T-helper 1 cell (primary cell): ENCODE data around the gene ESRP2.
A peak's percentile ranks its signal among the peaks of the same experiment; 100 is the strongest.

Experiments
- DNase-seq, 5 donors: peaks; one replicate each; pipeline ENCODE4 v3.0.0-alpha.2; 2012 to 2020
- total RNA-seq, 4 donors: gene quantifications; one replicate each; lab custom pipeline; 2026; lab: John Stamatoyannopoulos, UW

The ESRP2 gene
- total RNA-seq = 0 to 0.54 (median 0.29) reads per million in 4 donors

DNA sequence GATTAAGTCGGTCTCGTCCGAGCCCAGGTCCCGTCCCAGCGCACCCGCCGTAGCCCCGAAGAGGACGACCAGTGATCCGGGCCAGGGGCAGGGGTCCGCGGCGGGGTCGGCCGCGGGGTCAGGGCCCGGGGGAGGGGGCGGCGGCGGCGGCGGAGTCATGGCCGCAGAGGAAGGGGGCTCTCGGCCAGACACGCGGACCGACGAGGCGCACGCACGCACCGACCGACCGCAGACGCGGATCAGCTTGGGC is at the start of gene ESRP2:
ESRP2 (minus strand) TSS at position 241 of the 250 bp plus-strand sequence; CDS start at position 159, 82 bp downstream.
- DNase-seq = no peak

DNA sequence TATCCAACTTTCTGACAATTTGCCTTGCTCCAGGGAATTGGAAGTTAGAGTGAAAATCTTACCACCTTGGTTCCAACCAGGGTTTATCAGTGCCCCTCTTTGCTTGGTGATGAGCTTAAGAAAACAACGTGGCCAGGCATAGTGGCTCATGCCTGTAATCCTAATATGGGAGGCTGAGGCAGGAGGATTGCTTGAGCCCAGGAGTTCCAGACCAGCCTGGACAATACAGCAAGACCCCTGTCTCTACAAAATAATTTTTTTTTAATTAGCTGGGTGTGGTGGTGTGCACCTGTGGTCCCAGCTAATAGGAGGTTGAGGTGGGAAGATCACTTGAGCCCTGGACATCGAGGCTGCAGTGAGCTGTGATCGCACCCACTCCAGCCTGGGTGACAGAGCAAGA is 49.8 kb upstream of the ESRP2 start:
- DNase-seq = no peak

DNA sequence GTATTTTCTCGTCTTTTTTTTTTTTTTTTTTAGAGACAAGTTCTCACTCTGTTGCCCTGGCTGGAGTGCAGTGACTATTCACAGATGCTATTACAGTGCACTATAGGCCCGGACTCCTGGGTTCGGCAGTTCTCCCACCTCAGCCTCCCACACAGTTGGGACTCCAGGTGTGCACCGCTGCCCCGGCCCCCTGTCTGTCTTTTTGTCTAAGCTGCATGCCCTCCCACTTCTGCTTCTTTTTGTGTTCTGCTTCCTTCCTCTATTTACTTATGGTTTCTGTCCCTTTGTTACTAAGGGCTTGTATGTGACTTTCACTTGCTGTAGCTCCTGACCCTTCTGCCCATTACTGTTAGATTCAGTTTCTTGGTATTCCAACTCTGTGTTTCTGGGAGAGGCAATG is 48.9 kb upstream of the ESRP2 start:
- DNase-seq = no peak

DNA sequence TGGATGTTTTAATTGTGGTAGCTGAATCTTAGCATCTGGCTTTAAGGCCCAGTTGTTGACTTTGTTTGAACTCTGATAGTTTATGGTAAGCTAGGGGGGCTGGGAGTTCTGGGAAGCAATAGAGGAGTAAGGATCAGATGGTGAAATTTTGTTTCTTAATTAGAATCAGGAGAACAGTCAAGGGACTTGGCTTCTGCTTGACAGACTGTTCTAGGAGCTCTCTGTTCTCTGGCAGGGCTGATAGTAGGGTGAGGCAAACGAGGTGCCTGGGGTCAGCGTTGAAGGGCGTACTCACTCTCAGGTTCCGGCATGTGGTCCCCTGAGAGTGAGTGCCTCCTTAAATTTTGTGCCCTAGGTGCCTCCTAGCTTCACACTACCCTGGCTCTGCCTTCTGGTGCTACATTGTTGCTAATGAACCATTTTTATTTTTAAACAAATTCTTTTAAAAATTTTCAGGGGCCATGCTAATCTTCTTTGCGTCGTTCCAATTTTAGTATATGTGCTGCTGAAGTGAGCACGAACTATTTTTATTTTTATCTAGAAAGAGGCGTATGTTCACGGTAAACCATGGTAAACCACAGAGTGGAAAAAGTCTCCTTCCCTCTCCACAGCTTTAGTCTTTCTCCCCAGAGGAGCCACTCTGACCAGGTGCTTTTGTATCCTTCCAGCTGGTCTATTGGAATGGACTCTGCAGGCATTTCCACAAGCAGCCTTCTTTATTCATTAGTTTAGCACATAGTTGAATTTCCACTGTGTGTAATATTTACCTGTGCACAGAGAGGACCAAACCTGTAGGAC is 48.1 kb upstream of the ESRP2 start:
- DNase-seq = no peak

DNA sequence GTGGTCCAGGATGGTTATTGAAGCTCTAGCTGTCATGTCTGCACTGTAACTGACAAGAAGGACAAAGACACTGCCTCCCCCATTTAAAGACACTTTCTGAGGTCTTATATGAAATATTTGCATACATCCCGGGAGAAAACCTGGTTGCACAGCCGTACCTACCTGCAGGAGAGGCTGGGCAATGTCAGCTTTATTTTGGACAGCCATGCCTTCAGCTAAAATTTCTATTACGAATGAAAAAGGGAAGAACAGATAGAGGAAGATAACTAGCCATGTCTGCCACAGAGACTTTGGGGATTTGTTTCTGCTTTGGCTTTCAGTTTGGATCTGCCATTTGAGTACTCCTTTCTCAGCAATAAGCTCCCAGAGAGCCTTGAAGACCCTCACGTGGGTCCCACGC is 47.4 kb upstream of the ESRP2 start:
- no peak for DNase-seq

DNA sequence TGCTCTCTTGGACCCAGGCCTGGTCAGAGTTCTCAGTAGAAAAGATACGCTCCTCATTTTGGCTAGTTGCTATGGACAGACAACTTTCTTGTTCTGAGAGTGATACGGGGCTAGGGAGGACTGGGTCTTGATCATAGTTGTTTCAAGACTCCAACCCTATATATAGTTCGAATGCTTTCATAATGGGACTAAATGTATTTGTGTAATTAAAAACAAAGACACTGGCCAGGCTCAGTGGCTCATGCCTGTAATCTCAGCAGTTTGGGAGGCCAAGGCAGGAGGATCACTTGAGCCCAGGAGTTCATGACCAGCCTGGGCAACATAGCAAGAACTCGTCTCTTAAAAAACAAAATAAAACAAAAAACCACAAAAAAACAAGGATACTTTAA is 46.1 kb upstream of the ESRP2 start:
- DNase-seq = no peak

DNA sequence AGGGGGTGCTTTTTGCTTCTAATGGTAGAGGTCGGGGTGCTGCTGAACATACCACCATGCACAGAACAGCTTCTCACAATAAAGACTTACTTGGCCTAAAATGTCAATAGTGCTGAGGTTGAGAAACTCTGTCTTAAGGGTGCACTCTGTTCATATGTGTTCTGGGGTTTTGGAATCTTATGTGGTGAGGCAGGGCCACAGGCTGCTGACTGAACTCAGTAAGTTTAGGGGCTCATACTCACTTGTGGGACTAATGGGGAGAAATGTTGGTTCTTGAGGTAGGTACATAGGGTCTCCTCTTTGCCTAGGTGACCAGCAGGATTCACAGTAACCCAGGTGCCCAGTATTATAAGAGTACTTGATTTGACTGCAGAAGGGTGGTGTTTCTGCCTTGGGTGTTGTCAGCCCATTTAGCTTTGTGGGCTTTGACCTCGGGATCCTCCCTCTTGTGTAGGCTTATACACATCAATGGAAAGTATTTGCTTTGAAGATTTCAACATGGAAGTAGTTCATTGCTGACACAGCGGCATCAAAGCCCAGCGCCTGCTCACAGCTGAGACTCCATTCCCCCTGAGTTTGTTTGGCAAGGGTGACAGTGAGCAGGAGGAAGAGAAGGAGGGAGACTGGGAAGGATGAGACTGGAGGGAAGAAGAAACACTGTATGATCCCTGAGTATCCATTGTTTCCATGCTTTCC is 45.6 kb upstream of the ESRP2 start:
- DNase-seq = no peak

DNA sequence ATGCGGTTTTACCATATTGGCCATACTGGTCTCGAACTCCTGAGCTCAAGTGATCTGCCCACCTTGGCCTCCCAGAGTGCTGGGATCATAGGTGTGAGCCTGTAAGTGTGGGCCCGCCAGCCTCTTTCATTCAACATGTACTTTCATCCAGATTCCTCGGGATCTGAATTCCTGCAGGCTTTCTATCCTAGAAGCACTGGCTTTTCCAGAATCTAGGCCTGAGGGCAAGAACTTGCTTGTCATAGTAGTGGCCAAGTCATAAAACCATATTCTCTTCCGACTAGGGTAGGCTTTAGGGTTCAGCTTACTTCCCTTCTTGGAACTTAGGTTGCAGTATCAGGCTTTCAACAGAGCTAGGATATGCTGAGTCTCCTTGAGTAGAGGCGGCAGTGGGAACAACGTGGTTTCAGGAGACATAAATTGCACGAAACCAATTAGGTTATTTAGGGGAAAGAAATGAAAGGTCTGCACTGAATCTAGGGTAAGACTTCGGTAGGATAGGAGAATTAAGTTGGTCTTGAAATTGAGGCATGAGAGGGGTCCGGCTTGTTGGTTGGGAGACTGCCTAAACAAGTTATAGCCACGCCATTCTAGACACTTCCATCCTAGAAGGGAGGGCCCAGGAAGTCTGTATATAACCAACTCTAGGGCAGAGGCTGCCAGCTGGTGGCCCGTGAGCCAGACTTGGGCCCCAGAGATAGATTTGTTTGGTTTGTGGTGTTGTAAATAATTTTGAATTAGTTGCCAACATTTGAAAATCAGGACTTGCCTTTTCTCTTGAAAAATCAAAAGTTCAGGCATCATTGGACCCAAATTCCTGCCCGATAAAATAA is 44.0 kb upstream of the ESRP2 start:
- DNase-seq = no peak

DNA sequence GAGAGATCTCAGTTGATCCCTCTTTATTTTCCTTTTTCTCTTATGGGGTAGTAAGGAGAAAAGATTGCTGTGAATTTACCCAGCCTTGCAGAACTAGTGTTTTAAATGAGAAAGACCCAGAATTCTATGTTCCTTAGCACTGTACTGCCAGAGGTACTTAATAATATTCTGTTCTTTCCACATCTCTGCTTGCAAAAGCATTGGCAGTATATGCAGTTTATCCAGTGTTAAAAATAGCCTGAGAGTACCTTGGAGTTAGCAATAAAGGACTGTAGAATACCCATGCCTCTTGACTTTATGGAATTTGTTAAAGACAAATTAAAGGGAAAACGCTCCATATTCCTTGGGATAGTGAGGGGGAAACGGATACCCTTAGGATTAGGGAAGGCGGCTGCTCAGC is 40.3 kb upstream of the ESRP2 start:
- no peak for DNase-seq

DNA sequence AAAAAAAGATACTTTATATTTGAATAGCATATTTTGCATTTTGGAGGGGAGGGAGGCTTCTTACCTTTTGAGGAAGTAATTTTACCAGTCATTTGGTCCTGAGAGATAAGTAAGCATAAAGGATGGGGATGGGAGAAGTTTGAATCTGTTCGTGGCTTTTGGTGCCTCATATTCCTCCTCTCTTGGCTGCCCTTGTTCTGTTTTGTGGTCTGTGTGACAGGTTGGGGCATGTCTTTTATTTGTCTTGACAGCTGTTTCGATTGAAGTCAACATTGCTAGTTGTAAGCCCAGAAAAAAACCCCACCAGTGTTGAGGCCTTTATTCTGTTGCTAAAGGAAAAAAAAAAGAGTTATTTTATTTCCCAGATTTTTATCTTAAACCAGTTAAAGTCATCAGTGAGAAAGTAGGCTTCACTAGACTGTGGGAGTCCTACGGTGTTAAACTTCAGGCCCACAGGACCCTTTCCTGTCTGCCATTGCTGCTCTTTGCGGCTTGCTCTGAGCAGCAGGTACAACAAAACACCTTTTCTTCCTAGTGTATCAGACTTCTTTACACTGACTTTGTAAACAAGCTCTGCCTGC is 39.8 kb upstream of the ESRP2 start:
- DNase-seq = peak in 3 of 5 donors; percentile 41 to 63 (median 45)

DNA sequence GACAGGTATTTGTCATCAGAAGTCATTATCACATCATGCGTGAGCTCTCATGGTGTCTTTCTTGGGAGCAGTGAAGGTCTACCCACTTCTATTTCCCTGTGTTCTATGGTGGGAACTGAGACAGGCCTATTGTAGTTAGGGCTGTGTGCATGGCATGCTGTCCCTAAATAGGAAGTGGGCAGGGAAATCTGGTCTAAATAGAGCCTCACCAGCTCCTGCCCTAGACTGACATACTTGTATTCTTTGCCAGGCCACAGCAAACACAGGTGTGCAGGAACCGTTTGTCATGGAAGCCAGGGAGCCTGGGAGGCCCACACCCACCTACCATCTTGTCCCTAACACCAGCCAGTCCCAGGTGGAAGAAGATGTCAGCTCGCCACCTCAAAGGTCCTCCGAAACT is 38.5 kb upstream of the ESRP2 start:
- no peak for DNase-seq

DNA sequence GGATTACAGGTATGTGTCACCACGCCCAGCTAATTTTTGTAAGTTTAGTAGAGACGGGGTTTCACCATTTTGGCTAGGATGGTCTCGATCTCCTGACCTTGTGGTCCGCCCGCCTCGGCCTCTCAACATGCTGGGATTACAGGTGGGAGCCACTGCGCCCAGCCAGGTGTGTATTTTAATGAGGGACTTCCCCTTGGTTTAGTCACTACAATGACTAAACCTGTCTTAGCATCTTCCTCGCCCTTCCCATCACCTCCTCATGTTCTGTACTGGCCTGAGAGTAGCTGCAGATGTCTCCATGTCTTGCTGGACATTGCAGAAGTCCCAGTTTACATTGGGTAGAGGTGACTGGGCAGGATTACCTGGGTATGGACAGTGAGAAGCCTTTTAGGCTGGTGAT is 38.0 kb upstream of the ESRP2 start:
- no peak for DNase-seq

DNA sequence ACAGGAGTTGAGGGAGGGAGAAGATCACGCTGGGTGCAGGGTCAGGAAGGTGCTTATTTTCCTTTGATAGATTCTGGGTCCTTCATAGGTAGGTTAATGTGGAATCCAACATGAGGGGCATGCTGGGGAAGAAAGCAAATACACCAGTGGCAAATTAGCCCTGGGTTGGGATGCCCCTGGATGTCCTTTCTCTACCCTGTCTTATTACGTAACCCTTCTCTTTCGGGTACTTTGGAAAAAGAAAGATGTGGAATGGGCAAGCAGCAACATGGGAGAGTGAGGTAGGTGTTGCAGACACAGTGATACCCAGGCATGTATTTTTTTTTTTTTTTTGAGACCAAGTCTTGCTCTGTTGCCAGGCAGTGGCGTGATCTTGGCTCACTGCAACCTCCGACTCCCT is 37.5 kb upstream of the ESRP2 start:
- no peak for DNase-seq

DNA sequence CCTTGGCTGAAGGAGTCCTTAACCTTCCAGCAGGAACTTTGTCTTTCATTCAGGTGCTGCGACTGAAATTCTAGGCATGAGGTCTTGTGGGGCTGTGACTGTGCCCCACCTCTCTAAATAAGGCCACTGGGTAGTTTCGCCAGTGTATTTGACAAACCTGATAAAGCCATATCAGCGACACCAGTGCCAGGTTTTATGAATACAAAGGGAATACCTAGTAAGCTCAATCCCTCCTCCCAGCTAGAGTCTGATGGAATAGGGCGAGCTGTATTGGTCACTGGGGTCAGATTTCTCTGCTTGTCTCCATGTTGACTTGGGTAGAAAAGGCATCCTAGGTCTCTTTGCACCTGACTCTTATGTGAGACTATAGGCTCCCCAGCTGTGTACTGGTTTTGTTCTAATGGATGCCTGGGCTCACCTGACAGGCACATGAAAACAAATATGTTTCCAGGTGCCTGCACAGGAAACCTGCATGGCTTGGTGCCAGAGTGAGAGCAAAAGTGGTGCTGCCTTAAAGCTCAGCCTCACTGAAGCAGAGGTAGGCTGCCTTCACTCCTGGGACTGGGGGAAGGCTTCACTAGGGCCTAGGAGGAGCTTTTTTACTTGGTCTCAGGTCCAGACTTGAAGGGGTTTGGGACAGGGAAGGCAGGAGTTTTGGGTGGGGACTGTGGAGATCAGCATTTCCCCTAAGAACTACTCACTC is 36.7 kb upstream of the ESRP2 start:
- DNase-seq = peak in 3 of 5 donors; percentile 49 to 67 (median 67)

DNA sequence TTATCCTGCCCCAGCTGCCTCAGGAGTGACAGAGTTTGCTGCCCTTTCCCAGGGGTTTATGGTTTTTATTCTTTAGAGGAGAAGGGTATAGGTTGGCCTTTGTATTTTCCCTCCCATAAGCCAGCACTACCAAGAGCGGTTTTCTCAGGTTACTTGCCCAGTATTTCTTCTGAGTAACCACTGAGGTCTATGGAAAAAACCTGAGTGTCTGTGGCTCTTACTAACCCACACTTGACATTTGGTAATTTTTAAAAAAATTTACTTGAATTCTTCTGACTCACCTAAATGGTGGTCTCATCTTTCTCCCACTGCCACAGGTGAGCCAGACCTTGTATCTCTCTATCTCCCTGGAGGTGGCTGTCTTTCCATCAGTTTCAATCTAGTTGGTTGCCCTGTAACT is 34.4 kb upstream of the ESRP2 start:
- DNase-seq = no peak

DNA sequence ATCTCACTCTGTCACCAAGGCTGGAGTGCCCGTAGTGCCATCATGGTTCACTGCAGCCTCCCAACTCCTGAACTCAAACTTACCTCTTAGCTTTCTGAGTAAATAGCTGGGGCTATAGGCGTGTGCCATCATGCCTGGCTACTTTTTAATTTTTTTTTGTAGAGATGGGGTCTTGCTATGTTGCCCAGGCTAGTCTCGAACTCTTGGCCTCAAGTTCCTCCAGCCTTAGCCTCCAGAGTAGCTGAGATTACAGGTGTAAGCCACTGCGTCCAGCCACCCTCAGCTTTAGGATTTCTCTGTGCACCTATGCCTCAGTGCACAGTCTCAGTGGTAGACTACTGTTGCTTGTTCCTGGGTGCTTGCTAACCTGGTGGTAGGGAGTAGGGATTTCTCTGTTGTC is 33.9 kb upstream of the ESRP2 start:
- no peak for DNase-seq

DNA sequence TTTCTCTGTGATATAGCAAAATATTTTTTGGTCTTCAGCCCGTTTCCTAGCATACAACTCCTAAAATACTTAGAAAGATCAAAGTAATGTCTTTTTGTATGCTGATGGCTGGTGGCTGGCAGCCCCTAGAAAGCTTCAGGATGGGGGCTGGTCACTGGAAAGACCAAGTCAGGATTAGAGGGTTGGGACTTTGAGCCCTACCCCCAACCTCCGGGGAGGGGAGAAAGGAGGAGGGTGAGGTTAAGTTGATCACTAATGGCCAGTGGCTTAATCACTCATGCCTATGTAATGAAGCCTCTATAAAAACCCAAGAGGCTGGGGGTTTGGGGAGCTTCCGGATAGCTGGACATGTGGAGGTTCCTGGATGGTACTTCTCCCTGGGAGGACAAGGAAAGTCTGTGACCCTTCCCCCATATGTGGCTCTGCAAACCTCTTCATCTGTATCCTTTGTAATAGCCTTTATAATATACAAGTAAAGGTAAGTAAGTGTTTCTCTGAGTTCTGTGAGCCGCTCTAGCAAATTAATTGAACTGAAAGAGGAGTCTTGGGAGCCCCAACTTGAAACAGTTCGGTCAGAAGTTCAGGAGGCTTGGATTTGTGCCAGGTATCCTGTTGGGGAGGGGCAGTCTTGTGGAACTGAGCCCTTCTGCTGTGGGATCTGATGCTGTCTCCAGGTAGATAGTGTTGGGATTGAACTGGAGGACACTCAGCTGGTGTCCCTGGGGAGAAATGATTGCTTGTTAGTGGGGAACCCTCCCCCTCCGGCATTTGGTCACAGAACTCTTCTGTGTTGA is 31.9 kb upstream of the ESRP2 start:
- no peak for DNase-seq

DNA sequence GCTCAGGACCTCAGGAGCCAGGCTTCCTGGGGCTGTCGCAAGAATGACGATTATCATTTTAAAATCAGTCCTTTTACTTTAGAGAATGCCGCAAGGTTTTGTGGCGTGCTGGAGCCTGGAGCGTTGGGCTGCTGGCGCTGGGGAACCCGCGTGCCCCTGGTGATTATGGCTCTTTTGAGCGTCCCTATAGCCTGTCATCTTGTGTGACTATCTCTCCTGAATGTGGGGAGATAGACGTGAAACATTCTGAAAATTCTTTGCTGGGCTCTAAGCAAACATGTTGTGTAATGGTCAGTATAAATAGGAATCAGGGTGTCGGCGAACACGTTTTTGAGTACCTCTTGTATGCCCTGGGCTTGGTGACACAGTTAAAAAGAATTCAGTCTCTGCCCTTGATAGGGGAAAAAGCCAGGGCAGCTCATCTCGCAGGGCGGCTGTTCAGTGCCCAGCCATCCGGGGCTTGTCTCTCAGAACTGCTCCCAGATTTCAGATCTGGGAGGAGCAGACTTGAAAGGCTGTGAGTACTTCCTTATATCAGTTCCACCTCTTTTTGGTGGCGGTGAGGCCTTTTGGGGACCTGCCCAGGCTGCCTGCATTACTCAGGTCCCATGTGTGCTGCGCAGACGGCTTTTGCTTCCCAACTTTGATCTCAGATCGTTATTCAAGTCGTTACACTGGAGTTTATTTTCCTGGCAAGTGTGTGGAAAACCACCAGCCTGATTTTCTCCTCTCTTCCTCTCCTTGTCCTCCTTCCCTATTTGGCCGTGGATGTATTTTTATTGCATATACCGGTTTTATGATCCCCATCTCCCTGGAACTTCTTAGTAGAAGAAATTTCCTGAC is 29.4 kb upstream of the ESRP2 start:
- peak; percentile 26 to 54 (median 47) for DNase-seq

DNA sequence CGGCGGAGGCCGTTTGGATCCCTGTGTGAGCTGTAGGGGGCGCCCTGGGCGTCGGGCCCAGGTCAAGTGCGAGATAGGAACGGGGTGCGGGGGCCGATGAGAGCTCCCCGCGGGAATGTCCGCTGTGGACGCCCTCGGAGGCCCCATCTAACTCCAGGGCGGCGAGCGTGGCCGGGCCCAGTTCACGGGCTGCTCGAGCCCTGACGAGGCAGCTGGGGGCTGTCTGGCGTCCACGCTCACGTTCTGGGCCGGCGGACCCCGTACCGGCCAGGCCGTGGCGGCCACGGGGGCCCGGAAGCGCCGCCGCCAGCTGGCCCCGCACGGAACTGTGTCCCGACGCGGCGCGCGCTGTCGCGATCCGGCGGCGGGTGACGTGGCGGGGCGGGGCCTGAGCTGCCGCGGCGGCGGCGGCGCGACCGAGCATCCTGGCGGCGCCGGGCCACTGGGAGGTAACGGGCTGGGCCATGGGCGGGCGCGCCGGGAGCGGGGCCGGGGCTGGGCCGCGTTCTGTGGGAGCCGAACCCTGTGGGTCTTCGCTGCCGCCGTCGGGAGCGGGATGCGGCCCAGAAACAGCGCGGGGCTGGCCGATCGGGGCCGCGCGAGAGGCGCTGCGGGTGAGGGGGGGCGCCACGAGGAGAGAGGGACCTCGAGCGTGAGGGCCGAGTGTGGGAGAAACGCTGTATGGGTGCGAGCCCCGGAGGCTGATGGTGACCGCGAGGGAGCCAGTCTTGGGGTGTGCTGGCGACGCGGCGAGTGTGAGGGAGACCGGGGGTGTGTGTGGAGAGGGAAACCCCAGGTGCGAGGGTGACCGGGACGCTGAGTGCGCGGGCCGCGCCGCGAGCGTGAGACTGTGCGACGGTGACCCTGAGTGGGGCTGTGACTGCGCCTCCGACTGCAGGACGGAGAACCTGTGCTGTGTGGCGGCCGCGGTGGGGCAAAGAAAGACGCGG is 28.5 kb upstream of the ESRP2 start, which contains the start of gene SLC7A6:
SLC7A6 (plus strand) TSS at position 399 of the 950 bp plus-strand sequence. CDS start 10,201 bp downstream, outside the sequence.
- DNase-seq = peak; percentile 70 to 88 (median 77)
